WTC11 (cell line): ENCODE measurements around the gene HBA2. TPM values are rescaled to one million over a fixed set of nuclear protein-coding genes. Genes with fewer than 3 reads are reported as not detected.

ENCODE experiments used
- ATAC-seq: fragments of 200-7000 bp; cut with Tn5 transposase; 2 replicates; pipeline ENCODE4 v1.10.0; 2021; ENCODE audit warnings: mild to moderate bottlenecking, moderate library complexity
- CTCF ChIA-PET: fragments of 300-600 bp; sonication (Branson Sonifier 250); formaldehyde crosslinking; loops from one replicate; lab custom pipeline; 2021; ENCODE audit warnings: antibody characterized with exemption; lab: Charles Lee
- POLR2A ChIA-PET: fragments of 350-600 bp; sonication (Branson Sonifier 250); formaldehyde crosslinking; loops from one replicate; lab custom pipeline; 2021; ENCODE audit warnings: antibody characterized with exemption; lab: Charles Lee
- DNase-seq: peaks from one replicate; pipeline ENCODE4 v3.0.0; 2021; ENCODE audit warnings: low spot score
- H3K27ac Mint-ChIP-seq: 2 replicates; pipeline ENCODE4 v1.8.0; 2021; ENCODE audit warnings: mixed read lengths
- H3K27me3 Mint-ChIP-seq: 2 replicates; pipeline ENCODE4 v1.8.0; 2021; ENCODE audit warnings: low read depth, mild to moderate bottlenecking, moderate library complexity, mixed read lengths
- H3K36me3 Mint-ChIP-seq: 2 replicates; pipeline ENCODE4 v1.8.0; 2021; ENCODE audit warnings: mixed read lengths
- H3K4me1 Mint-ChIP-seq: 2 replicates; pipeline ENCODE4 v1.8.0; 2022; ENCODE audit warnings: mixed read lengths
- H3K4me3 Mint-ChIP-seq: 2 replicates; pipeline ENCODE4 v1.8.0; 2021; ENCODE audit warnings: mild to moderate bottlenecking, moderate library complexity, mixed read lengths
- H3K9me3 Mint-ChIP-seq: 2 replicates; pipeline ENCODE4 v1.8.0; 2021; ENCODE audit warnings: mixed read lengths
- AFF4 ChIP-seq: sonication (generic); formaldehyde crosslinking; IDR thresholded peaks from 2 replicates; pipeline ENCODE4 v1.8.1; 2023; ENCODE audit warnings: mild to moderate bottlenecking, missing genetic modification reagents, borderline replicate concordance
- ARID4B ChIP-seq: sonication (generic); formaldehyde crosslinking; IDR thresholded peaks from 2 replicates; pipeline ENCODE4 v1.8.0; 2023; ENCODE audit warnings: missing genetic modification reagents, mild to moderate bottlenecking, borderline replicate concordance
- ATF3 ChIP-seq: sonication (generic); formaldehyde crosslinking; conservative IDR thresholded peaks from 2 replicates; pipeline ENCODE4 v1.8.1; 2022; ENCODE audit warnings: mild to moderate bottlenecking, missing genetic modification reagents
- E2F5 ChIP-seq: sonication (generic); formaldehyde crosslinking; IDR thresholded peaks from 2 replicates; pipeline ENCODE4 v1.8.1; 2022; ENCODE audit warnings: mild to moderate bottlenecking, moderate library complexity, missing genetic modification reagents
- ELF4 ChIP-seq: sonication (generic); formaldehyde crosslinking; IDR thresholded peaks from 2 replicates; pipeline ENCODE4 v1.8.1; 2022; ENCODE audit warnings: low read depth, mild to moderate bottlenecking, moderate library complexity, missing genetic modification reagents
- ESRRA ChIP-seq: sonication (generic); formaldehyde crosslinking; IDR thresholded peaks from 2 replicates; pipeline ENCODE4 v1.8.1; 2022; ENCODE audit warnings: mild to moderate bottlenecking, missing genetic modification reagents, borderline replicate concordance
- FOXP4 ChIP-seq: sonication (generic); formaldehyde crosslinking; IDR thresholded peaks from 2 replicates; pipeline ENCODE4 v1.8.0; 2022; ENCODE audit warnings: mild to moderate bottlenecking, missing genetic modification reagents
- JAZF1 ChIP-seq: fragments of 250-450 bp; sonication (Bioruptor Pico); IDR thresholded peaks from 2 replicates; pipeline ENCODE4 v1.9.0; 2021; ENCODE audit warnings: moderate library complexity, mild to moderate bottlenecking, inconsistent platforms
- NFE2L1 ChIP-seq: sonication (generic); formaldehyde crosslinking; IDR thresholded peaks from 2 replicates; pipeline ENCODE4 v1.8.1; 2023; ENCODE audit warnings: missing genetic modification reagents
- OVOL2 ChIP-seq: fragments of 250-450 bp; sonication (Bioruptor Pico); IDR thresholded peaks from 2 replicates; pipeline ENCODE4 v1.9.0; 2021; ENCODE audit warnings: mild to moderate bottlenecking, borderline replicate concordance
- PRDM15 ChIP-seq: sonication (generic); formaldehyde crosslinking; IDR thresholded peaks from 2 replicates; pipeline ENCODE4 v1.8.0; 2022; ENCODE audit warnings: missing genetic modification reagents
- SP1 ChIP-seq: sonication (generic); formaldehyde crosslinking; conservative IDR thresholded peaks from 2 replicates; pipeline ENCODE4 v1.8.1; 2022; ENCODE audit warnings: missing genetic modification reagents
- TEAD4 ChIP-seq: sonication (generic); formaldehyde crosslinking; IDR thresholded peaks from 2 replicates; pipeline ENCODE4 v1.8.0; 2022; ENCODE audit warnings: mild to moderate bottlenecking, missing genetic modification reagents
- TP53 ChIP-seq: sonication (generic); formaldehyde crosslinking; IDR thresholded peaks from 2 replicates; pipeline ENCODE4 v1.8.1; 2023; ENCODE audit warnings: mild to moderate bottlenecking, missing genetic modification reagents
- ZBTB43 ChIP-seq: sonication (generic); formaldehyde crosslinking; IDR thresholded peaks from 2 replicates; pipeline ENCODE4 v1.8.1; 2023; ENCODE audit warnings: mild to moderate bottlenecking, missing genetic modification reagents
- ZMAT4 ChIP-seq: fragments of 250-450 bp; sonication (Bioruptor Pico); IDR thresholded peaks from 2 replicates; pipeline ENCODE4 v1.9.0; 2021; ENCODE audit warnings: mild to moderate bottlenecking
- ZNF263 ChIP-seq: sonication (generic); formaldehyde crosslinking; IDR thresholded peaks from 2 replicates; pipeline ENCODE4 v1.8.1; 2022; ENCODE audit warnings: low read depth, mild to moderate bottlenecking, moderate library complexity, missing genetic modification reagents
- ZNF423 ChIP-seq: fragments of 250-450 bp; sonication (Bioruptor Pico); IDR thresholded peaks from 2 replicates; pipeline ENCODE4 v2.1.2; 2022; ENCODE audit warnings: mild to moderate bottlenecking, moderate library complexity
- ZNF512 ChIP-seq: sonication (generic); formaldehyde crosslinking; IDR thresholded peaks from 2 replicates; pipeline ENCODE4 v1.8.1; 2022; ENCODE audit warnings: missing genetic modification reagents, borderline replicate concordance
- total RNA-seq: library from RNA; stranded (reverse); gene quantifications from 3 replicates; pipeline ENCODE4 v1.2.3, GENCODE V29; 2021

HBA2 gene
- total RNA-seq, 1 experiment from 2014 or later, result 2.4 TPM

- no peak for DNase-seq
- H3K4me3 Mint-ChIP-seq, result no peak overlapping the region
- no peaks in the 10 kb centered on the region for H3K4me1 Mint-ChIP-seq
- POLR2A ChIA-PET, result no interaction called here
- peak overlapping the region; percentile 49; the same call in 1 of the 2 replicates for H3K27ac Mint-ChIP-seq
- peaks cover 32% of the 10 kb centered on the region for H3K36me3 Mint-ChIP-seq
- no peaks in the 10 kb centered on the region for H3K9me3 Mint-ChIP-seq
- TF ChIP-seq ELF4 (no peak), OVOL2 (CRISPR knock-in tag) (no peak), JAZF1 (CRISPR knock-in tag) (no peak), ZNF512 (no peak), ESRRA (CRISPR knock-in tag) (no peak), ATF3 (CRISPR knock-in tag) (no peak), ZBTB43 (CRISPR knock-in tag) (no peak), AFF4 (CRISPR knock-in tag) (no peak), PRDM15 (CRISPR knock-in tag) (no peak), TP53 (CRISPR knock-in tag) (no peak), TEAD4 (CRISPR knock-in tag) (no peak), NFE2L1 (no peak), FOXP4 (CRISPR knock-in tag) (no peak), ZMAT4 (CRISPR knock-in tag) (no peak), E2F5 (CRISPR knock-in tag) (no peak), SP1 (CRISPR knock-in tag) (no peak), ZNF423 (CRISPR knock-in tag) (no peak), ARID4B (CRISPR knock-in tag) (no peak), ZNF263 (CRISPR knock-in tag) (no peak)
- TF ChIP-seq, all 79 proteins: peak for 0
- CTCF ChIA-PET, result interaction anchor here (1.9 kb wide), 1 partner anchor 68 kb away, joined by 6 read pairs; no protein-coding TSS in a partner anchor
- no peak for ATAC-seq
- H3K27me3 Mint-ChIP-seq, result peaks cover 4% of the 10 kb centered on the region
These were observed 13.0 kb downstream of the HBA2 start for GRCh38 chr16:185691-186090.
